ENCODE measurements around the gene SBF2.

SBF2 gene

DNA sequence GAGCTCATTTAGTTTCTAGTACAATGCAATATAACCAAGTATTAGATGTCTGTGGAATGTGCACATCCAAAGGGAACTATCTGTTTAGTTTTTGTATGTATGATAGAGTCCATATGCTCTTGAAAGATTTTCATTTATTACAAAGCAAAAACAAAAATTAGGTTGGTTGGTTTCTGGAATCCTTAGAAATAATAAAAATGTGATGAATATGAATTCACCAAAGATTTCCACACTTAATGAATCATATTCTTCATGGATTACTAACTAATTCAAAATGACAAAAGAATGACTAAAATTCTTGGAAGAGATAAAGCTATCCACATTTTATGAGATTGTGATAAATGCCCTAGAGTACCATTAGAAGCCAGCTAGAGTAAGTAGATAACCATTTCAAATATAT, 261.1 kb downstream of the SBF2 start:
- H3K36me3 ChIP-seq (ENCODE audit: insufficient read depth, low read length): peaks cover under 1% of the 10 kb centered on the region

DNA sequence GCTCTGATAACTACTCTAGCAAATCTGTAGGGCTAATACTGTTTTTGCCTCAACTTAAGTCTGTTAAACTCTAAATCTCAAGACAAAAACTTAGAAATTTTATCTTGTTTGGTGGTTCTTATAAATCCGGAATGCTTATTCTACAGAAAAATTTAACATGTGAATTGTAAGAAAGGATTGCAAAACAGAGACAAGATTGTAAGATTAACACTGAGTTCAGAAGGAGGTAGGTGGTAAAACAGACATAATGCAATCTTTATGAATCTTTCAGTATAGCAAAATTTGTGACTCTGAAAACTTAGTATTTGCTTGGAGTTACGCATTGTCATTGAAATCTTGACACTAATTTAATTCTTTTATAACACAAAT, 263.9 kb downstream of the SBF2 start:
- Histone ChIP-seq H3K9me3 (ENCODE audit: low read length) (no peaks in the 10 kb centered on the region), H3K27ac (ENCODE audit: low read depth, low read length) (no peak overlapping the region), H3K4me1 (ENCODE audit: insufficient read depth, low read length) (no peaks in the 10 kb centered on the region), H3K27me3 (ENCODE audit: control insufficient read depth in 1 of 2, insufficient read depth in 2 of 2, low read length in 2 of 2) (no peaks in the 10 kb centered on the region), H3K36me3 (ENCODE audit: insufficient read depth, low read length) (peaks cover 8% of the 10 kb centered on the region), H3K4me3 (ENCODE audit: low read depth in 1 of 2, low read length in 2 of 2) (no peak overlapping the region), H3K9ac (ENCODE audit: low read length) (no peak overlapping the region)

More for the DNA sequence above, 261.1 kb downstream of the SBF2 start:
- Histone ChIP-seq H3K27me3 (ENCODE audit: control insufficient read depth in 1 of 2, insufficient read depth in 2 of 2, low read length in 2 of 2) (no peaks in the 10 kb centered on the region), H3K4me1 (ENCODE audit: insufficient read depth, low read length) (no peaks in the 10 kb centered on the region), H3K9ac (ENCODE audit: low read length) (no peak overlapping the region), H3K27ac (ENCODE audit: low read depth, low read length) (no peak overlapping the region), H3K9me3 (ENCODE audit: low read length) (no peaks in the 10 kb centered on the region), H3K4me3 (ENCODE audit: low read depth in 1 of 2, low read length in 2 of 2) (no peak overlapping the region)

DNA sequence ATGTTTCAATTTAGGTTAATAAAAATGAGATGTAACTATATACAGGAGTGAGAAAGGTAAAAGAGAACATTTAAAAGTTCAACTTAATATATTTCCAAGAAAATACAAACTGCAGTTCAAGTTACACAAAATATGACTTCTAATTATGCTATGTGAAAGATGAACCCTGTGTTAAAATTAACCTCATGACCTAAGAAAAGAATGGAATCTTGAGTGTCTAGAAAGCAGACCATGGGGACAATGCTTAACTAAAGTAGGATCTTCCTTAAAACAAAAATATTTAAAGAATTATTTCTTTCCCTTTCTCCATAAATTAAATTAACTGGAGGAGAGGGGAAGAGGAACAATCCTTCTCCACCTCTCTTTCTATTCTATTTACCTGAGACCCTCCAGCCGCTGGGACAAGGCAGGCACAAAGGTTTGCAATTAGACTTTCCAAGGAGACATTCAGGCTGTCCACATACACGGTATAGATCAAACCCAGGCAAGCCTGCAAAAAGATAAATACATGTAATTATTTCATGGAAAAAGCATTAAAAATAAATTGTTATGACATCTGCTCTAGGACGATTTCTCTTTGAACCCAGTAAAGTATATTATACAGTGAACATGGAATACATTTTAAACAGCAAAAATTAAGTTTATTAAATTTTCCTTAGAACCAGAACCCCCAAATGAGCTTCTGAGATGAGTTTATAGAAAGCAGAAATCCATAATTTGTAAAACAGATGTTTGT, 264.5 kb downstream of the SBF2 start:
- Histone ChIP-seq H3K36me3 (ENCODE audit: insufficient read depth, low read length) (peaks cover 8% of the 10 kb centered on the region), H3K27ac (ENCODE audit: low read depth, low read length) (no peak overlapping the region), H3K4me1 (ENCODE audit: insufficient read depth, low read length) (no peaks in the 10 kb centered on the region), H3K9me3 (ENCODE audit: low read length) (no peaks in the 10 kb centered on the region), H3K9ac (ENCODE audit: low read length) (no peak overlapping the region), H3K4me3 (ENCODE audit: low read depth in 1 of 2, low read length in 2 of 2) (no peak overlapping the region), H3K27me3 (ENCODE audit: control insufficient read depth in 1 of 2, insufficient read depth in 2 of 2, low read length in 2 of 2) (no peaks in the 10 kb centered on the region)

DNA sequence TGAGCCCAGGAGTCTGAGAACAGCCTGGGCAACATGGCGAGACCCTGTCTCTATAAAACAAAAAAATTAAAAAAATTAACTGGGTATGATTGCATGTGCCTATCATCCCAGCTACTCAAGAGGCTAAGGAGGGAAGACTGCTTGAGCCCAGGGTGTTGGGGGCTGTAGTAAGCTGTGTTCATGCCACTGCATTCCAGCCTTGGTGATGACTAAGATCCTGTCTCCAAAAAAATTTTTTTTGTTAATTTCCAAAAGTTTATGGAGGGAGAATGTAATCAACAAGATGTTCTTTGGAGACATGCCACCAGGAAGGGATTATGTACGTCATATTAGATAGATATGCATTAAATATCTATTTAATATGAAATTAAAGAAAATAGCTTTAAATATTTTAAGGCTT, 267.5 kb downstream of the SBF2 start:
- Histone ChIP-seq H3K9me3 (ENCODE audit: low read length) (no peaks in the 10 kb centered on the region), H3K27me3 (ENCODE audit: control insufficient read depth in 1 of 2, insufficient read depth in 2 of 2, low read length in 2 of 2) (no peaks in the 10 kb centered on the region), H3K36me3 (ENCODE audit: insufficient read depth, low read length) (peaks cover 8% of the 10 kb centered on the region), H3K4me1 (ENCODE audit: insufficient read depth, low read length) (no peaks in the 10 kb centered on the region), H3K4me3 (ENCODE audit: low read depth in 1 of 2, low read length in 2 of 2) (no peak overlapping the region), H3K27ac (ENCODE audit: low read depth, low read length) (no peak overlapping the region), H3K9ac (ENCODE audit: low read length) (no peak overlapping the region)

DNA sequence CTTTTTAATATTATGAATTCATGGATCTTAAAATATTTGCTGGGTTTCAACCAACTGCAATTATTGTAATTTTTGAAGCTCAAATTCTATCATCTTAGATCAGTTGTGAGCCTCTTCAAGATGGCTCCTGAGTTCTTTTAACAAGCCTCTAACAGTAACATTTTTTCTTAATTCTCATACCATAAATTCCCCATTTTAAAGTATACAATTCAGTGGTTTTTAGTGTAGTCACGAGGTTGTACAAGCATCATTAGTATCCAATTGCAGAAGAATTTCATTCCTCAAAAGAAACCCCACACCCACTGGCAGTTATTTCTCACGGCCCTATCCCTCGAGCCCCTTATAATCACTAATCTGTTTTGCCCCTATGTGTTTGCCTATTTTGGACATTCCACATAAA, 270.8 kb downstream of the SBF2 start:
- peaks cover 8% of the 10 kb centered on the region for H3K36me3 ChIP-seq (ENCODE audit: insufficient read depth, low read length)
- no peak overlapping the region for H3K9ac ChIP-seq (ENCODE audit: low read length)
- no peaks in the 10 kb centered on the region for H3K4me1 ChIP-seq (ENCODE audit: insufficient read depth, low read length)
- no peaks in the 10 kb centered on the region for H3K9me3 ChIP-seq (ENCODE audit: low read length)
- H3K4me3 ChIP-seq (ENCODE audit: low read depth in 1 of 2, low read length in 2 of 2): no peak overlapping the region
- no peaks in the 10 kb centered on the region for H3K27me3 ChIP-seq (ENCODE audit: control insufficient read depth in 1 of 2, insufficient read depth in 2 of 2, low read length in 2 of 2)
- no peak overlapping the region for H3K27ac ChIP-seq (ENCODE audit: low read depth, low read length)

DNA sequence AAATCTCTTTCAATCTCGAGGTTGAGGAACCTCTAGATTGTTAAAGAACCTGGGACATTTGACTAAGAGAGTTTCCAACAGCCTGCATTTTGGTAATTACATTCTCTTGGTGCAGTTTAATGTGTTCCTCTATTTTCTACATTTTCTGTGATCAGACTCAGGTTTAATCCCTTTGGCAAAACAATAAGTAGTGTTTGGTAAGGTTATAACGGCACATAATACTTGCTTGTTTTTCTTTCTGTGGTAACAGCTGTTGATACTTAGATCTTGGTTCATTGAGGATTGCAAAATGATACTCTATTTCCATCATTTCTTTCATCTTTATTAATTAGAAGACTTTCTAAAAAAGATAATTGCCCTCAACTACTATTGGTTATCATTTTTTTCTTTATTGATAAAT, 271.3 kb downstream of the SBF2 start:
- H3K27me3 ChIP-seq (ENCODE audit: control insufficient read depth in 1 of 2, insufficient read depth in 2 of 2, low read length in 2 of 2): no peaks in the 10 kb centered on the region
- H3K4me3 ChIP-seq (ENCODE audit: low read depth in 1 of 2, low read length in 2 of 2): no peak overlapping the region
- H3K36me3 ChIP-seq (ENCODE audit: insufficient read depth, low read length): peaks cover 6% of the 10 kb centered on the region
- H3K4me1 ChIP-seq (ENCODE audit: insufficient read depth, low read length): no peaks in the 10 kb centered on the region
- no peaks in the 10 kb centered on the region for H3K9me3 ChIP-seq (ENCODE audit: low read length)
- H3K27ac ChIP-seq (ENCODE audit: low read depth, low read length): no peak overlapping the region
- no peak overlapping the region for H3K9ac ChIP-seq (ENCODE audit: low read length)

DNA sequence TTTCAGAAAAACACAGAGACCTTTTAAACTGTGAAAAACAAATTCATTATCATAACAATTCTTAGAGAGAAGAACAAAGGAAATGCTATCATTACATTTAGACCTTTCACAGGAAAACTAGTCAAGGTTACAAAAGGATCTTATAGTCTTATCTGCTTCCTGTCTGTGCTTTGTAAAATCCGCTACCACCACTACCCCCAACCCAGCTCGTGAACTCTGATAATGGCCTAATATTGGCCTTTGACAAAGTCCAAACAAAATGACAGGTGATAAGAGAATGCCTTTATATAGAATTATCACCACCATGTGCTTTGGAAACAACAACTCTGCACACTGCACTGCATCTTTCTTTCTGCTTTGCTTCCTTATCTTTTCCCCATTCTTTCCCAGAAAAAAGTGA, 272.5 kb downstream of the SBF2 start:
- no peaks in the 10 kb centered on the region for H3K4me1 ChIP-seq (ENCODE audit: insufficient read depth, low read length)

DNA sequence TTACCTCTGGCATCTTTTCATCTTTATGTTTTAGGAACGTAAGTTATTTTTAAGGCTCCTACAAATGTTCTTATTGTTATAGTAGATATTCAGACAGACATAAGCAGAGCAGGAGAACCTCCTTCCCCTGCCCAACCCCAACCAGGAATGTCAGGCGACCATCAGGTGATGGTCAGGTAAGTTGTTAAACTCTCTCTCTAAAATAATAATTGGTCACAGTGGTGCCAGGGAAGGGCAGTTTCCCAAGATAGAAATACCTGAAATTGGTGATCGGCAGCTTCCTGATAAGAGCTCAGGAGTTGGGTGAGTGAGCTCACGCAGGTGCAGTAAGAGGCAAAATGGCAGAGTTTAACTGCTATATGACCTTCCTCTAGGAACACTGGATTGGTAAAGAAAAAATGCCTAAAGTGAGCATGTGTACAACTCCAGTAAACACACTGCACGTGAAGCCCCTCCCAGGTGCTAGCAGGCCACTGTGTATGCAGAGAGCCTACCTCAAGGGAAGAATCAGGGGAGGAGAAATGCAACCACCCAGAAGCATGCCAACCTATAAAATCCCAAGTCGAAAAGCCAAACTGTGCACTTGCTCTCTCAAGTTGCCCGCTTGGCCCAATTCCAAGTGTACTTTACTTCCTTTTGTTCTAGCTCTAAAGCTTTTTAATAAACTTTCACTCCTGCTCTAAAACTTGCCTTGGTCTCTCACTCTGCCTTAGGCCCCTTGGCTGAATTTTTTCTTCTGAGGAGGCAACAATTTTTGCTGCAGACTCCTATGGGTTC, 273.9 kb downstream of the SBF2 start:
- Histone ChIP-seq H3K27me3 (ENCODE audit: control insufficient read depth in 1 of 2, insufficient read depth in 2 of 2, low read length in 2 of 2) (no peaks in the 10 kb centered on the region), H3K9me3 (ENCODE audit: low read length) (no peaks in the 10 kb centered on the region), H3K36me3 (ENCODE audit: insufficient read depth, low read length) (no peaks in the 10 kb centered on the region), H3K9ac (ENCODE audit: low read length) (no peak overlapping the region), H3K4me3 (ENCODE audit: low read depth in 1 of 2, low read length in 2 of 2) (no peak overlapping the region), H3K4me1 (ENCODE audit: insufficient read depth, low read length) (no peaks in the 10 kb centered on the region), H3K27ac (ENCODE audit: low read depth, low read length) (no peak overlapping the region)

More for the DNA sequence above, 272.5 kb downstream of the SBF2 start:
- no peak overlapping the region for H3K4me3 ChIP-seq (ENCODE audit: low read depth in 1 of 2, low read length in 2 of 2)
- H3K27me3 ChIP-seq (ENCODE audit: control insufficient read depth in 1 of 2, insufficient read depth in 2 of 2, low read length in 2 of 2): no peaks in the 10 kb centered on the region
- no peaks in the 10 kb centered on the region for H3K36me3 ChIP-seq (ENCODE audit: insufficient read depth, low read length)
- no peaks in the 10 kb centered on the region for H3K9me3 ChIP-seq (ENCODE audit: low read length)
- no peak overlapping the region for H3K27ac ChIP-seq (ENCODE audit: low read depth, low read length)
- no peak overlapping the region for H3K9ac ChIP-seq (ENCODE audit: low read length)

DNA sequence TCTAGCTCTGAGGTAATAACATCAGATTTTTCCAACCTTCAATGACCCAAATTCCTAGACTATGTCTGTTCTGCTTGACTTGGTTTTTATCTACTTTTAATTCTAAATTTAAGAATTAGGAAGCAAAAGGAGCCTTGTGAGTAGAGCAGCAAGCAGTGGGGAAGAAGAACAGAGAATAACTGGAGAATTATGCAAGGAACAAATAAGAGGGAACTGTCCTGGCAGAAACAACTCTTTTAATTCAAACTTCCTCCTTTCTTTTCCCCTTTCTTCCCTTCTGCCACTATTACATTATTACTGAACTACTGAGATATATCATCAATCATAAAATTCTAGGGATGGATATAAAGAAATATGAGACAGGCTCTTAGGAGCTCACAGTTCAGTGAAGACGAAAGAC, 276.1 kb downstream of the SBF2 start:
- H3K36me3 ChIP-seq (ENCODE audit: insufficient read depth, low read length): no peaks in the 10 kb centered on the region
- no peak overlapping the region for H3K9ac ChIP-seq (ENCODE audit: low read length)
- no peaks in the 10 kb centered on the region for H3K4me1 ChIP-seq (ENCODE audit: insufficient read depth, low read length)
- H3K27ac ChIP-seq (ENCODE audit: low read depth, low read length): no peak overlapping the region
- no peaks in the 10 kb centered on the region for H3K9me3 ChIP-seq (ENCODE audit: low read length)
- no peaks in the 10 kb centered on the region for H3K27me3 ChIP-seq (ENCODE audit: control insufficient read depth in 1 of 2, insufficient read depth in 2 of 2, low read length in 2 of 2)
- H3K4me3 ChIP-seq (ENCODE audit: low read depth in 1 of 2, low read length in 2 of 2): no peak overlapping the region

DNA sequence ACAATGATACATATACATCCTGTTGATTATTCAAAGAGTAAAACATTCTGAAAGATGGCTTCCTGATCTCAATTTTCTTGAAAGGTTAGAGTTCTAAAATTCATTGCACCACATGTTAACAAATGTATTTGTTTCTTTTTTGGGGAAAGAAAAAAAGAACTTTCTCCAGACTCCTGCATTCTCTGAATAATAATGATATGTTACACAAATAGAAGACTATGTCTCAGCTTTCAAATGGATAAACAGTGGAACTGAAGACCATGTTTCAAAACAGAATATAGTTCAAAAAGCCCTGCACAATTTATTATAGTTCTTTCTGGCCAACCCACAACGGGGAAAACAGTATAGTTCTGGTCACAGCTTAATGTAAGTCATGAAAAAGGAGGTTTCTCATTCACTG, 277.0 kb downstream of the SBF2 start:
- Histone ChIP-seq H3K27me3 (ENCODE audit: control insufficient read depth in 1 of 2, insufficient read depth in 2 of 2, low read length in 2 of 2) (no peaks in the 10 kb centered on the region), H3K4me3 (ENCODE audit: low read depth in 1 of 2, low read length in 2 of 2) (no peak overlapping the region), H3K27ac (ENCODE audit: low read depth, low read length) (no peak overlapping the region), H3K9me3 (ENCODE audit: low read length) (no peaks in the 10 kb centered on the region), H3K4me1 (ENCODE audit: insufficient read depth, low read length) (no peaks in the 10 kb centered on the region), H3K9ac (ENCODE audit: low read length) (no peak overlapping the region), H3K36me3 (ENCODE audit: insufficient read depth, low read length) (no peaks in the 10 kb centered on the region)

DNA sequence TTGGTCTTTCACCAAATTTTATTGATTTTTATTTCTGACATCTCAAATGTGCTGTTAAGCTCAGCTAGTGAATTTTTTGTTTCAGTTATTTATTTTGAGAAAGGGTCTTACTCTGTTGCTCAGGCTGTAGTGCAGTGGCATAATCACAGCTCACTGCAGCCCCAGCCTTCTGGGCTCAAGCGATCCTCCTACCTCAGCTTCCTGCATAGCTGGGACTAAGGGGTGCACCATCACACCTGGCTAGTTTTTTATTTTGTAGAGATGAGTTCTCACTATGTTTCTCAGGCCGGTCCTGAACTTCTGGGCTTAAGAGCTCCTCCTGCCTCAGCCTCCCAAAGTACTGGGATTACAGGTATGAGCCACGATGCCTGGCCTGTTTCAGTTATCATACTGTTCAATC, 282.0 kb downstream of the SBF2 start:
- H3K27me3 ChIP-seq (ENCODE audit: control insufficient read depth in 1 of 2, insufficient read depth in 2 of 2, low read length in 2 of 2): no peaks in the 10 kb centered on the region
- no peak overlapping the region for H3K4me3 ChIP-seq (ENCODE audit: low read depth in 1 of 2, low read length in 2 of 2)
- no peaks in the 10 kb centered on the region for H3K9me3 ChIP-seq (ENCODE audit: low read length)
- no peaks in the 10 kb centered on the region for H3K4me1 ChIP-seq (ENCODE audit: insufficient read depth, low read length)
- no peak overlapping the region for H3K27ac ChIP-seq (ENCODE audit: low read depth, low read length)
- no peak overlapping the region for H3K9ac ChIP-seq (ENCODE audit: low read length)
- no peaks in the 10 kb centered on the region for H3K36me3 ChIP-seq (ENCODE audit: insufficient read depth, low read length)

Measured in muscle layer of colon (tissue), 2 donors.